ENCODE data around the gene MINDY4.

DNA sequence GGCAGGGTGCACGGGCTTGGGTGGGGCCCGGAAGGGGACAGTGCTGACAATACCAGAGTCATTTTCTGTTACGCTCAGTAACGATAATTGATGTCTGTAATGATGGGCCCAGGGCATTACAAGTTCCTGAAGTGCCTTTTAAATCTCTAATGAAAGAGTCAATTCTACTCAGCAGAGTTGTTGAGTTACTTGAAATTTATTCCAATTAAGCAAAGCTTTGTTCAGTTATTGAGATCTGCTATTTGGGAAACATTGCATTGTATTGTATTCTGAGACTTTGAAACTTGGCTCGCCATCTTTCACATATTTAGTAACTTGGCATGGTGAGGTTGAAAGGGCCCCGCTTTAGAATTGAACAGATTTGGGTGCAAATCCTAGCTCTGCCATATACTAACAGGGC is 34.7 kb downstream of the MINDY4 start:
- TF ChIP-seq GATA2 (IDR thresholded peaks at IDR 0.05; ENCODE audit: low read depth, low read length) (no peak), GATA3 (IDR thresholded peaks at IDR 0.05; ENCODE audit: low read depth, low read length) (no peak)

All from SH-SY5Y (cell line).